HT-29 (cell line): ENCODE data around the gene SNCA. TPM values are rescaled to one million over a fixed set of nuclear protein-coding genes. Genes with fewer than 3 reads are reported as not detected.
A peak's percentile ranks its signal among the peaks of the same experiment; 100 is the strongest.

Source experiments
- DNase-seq: peaks from one replicate; pipeline ENCODE4 v3.0.0-alpha.2; 2015; ENCODE audit warnings: low spot score
- total RNA-seq: library from RNA; depleted of rRNA; stranded (reverse); fragments of >200 nt; shearing (Covaris generic); gene quantifications from 2 replicates; pipeline ENCODE4 v1.2.3, GENCODE V29; 2014; rRNA removed

SNCA gene
- not detected in 2 replicates for total RNA-seq

DNA sequence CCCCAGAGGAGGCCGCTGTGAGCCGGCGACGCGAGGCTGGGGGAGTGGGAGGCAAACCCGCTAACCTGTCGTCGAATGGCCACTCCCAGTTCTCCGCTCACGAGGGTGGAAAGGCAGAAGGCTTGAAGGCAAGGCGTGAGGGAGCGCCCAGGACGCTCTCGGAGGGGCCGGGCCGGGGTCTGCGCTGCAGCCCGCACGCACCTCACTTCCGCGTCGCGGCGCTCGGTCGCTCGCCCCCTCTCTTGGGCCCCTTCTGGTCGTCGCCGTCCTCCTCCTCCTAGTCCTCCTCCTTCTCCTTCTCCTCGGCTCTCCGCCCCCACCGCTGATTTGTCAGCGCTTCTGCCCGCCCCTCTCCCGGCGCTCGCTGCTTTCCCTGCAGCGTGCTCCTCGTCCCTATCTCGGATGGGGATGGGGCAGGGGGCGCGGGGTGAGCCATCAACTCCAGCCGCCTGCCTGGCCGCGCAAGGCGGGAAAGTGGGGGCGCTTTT is at the start of gene SNCA:
SNCA (minus strand) TSS at position 265 of the 488 bp plus-strand sequence. CDS start 1,494 bp downstream, outside the sequence.
- no peak for DNase-seq

GRCh38 chr4:89879215-89879614 is 42.3 kb upstream of the SNCA start:
- no peak for DNase-seq

GRCh38 chr4:89878611-89879010 is 41.6 kb upstream of the SNCA start:
- no peak for DNase-seq

GRCh38 chr4:89876548-89876947 is 39.6 kb upstream of the SNCA start:
- DNase-seq, result no peak

DNA sequence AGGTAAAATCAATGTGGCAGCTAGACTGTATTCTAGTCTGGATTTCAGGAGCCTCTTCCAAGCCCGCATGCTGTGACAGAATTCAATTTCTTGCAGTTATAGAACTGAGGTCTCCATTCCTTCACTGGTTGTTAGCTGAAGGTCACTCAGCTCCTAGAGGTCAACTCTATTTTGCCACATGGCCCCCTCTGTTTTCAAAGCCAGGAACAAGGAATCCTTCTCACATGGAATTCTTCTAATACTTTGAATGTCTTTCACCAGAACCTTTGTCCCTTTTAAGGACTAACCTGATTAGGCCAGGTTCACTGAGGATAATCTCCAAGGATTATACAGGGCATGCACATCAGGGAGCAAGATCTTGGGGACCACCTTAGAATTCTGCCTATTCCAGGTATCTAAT is 34.2 kb upstream of the SNCA start:
- no peak for DNase-seq

- peak; percentile 29 for DNase-seq
Measured at GRCh38 chr4:89868999-89869589, 32.1 kb upstream of the SNCA start.

DNA sequence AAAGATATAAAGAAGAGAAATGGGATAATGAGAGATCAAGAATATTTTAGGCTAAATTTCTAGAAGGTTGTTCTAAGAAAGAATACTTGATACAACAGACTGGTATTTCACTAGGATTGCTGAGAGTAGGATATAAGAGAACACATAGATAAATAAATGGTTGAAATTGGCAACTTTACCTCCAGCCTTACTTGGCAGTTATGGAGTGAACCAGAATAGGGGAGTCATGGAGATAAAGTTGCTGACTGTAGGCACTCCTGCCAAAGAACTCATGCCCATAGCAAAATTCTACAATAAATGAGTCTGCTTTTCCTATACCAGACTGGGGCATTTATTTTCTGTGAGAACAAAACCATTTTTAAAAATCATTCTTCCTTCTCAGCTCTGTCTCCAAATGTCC is 31.3 kb upstream of the SNCA start:
- DNase-seq, result no peak

DNA sequence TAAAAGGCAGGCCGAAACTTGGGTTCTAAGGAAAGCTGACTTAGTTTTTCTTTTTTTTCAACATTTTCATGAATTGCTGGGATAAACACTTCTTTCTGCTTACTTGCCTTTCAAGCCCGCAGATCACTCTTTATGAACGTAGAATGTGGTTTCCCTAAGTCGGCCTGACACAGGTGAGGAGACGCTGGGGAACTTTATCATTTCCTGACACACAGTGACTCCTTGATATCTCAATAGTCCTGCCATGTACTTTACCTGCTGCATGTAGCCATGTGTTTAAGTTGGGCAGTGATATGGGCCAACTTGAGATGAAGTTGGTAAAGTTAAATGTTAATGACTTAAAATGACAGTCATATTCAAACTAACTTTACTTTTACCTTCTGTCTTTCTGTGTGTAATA is 26.6 kb upstream of the SNCA start:
- no peak for DNase-seq

DNA sequence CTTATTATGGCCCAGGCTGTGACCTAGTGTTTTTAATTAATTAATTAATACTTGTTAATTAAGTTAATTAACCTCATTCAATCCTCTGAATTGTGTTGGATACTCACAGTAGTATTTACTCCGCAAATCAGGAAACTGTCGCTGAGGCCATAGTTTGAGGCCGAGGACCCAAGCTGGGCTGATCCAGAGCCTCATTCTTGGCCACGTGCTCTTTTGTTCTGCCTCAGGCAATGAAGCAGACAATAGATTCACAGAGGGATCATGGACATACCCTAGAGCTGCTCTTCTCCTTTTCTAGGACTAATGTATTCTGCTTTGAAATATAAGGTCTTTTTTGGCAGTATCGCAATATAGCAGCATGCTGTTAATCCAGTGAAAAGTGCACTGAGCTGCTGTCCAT is 24.0 kb upstream of the SNCA start:
- DNase-seq, result no peak

DNA sequence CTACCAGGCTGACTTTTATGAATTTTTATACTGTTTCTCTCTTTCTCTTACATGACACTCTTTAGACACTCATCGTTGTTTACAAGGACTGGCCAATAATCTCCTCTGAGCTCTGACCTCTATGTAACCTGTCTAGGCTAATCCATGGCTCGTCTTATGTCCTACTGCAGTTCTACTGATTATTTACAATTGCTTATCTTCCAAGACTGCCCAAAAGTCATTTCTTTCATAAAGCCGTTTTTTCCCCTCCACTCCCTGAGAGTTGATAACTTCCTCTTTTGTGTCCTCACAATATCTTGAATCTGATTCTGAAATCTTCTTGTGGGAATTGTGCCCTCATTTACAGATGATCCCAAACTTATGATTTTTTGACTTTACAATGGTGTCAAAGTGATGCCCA is 18.3 kb upstream of the SNCA start:
- no peak for DNase-seq

- no peak for DNase-seq
Measured at GRCh38 chr4:89847571-89848325, 10.8 kb upstream of the SNCA start.

GRCh38 chr4:89839558-89839957 is 2.6 kb upstream of the SNCA start:
- DNase-seq, result no peak

DNA sequence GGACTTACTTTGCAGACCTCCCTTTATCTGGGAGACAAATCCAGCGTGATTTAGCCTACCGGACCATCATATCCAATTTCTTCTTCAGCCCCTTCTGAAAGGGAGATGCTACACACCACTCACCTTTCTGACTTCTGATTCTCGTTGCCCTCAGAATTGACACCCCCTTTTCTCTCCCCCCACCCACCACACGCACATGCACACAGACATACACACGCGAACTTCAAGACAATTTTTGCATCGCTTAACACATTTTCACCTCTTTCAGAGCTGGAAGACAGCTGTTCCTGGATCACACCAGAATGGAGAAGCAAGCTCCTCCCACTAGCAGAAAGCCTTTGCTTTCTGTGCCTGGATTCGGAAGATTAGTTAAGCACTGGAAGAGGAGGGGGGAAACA is 1.0 kb upstream of the SNCA start:
- no peak for DNase-seq

GRCh38 chr4:89837385-89837992 is 528 bp upstream of the SNCA start:
- no peak for DNase-seq

DNA sequence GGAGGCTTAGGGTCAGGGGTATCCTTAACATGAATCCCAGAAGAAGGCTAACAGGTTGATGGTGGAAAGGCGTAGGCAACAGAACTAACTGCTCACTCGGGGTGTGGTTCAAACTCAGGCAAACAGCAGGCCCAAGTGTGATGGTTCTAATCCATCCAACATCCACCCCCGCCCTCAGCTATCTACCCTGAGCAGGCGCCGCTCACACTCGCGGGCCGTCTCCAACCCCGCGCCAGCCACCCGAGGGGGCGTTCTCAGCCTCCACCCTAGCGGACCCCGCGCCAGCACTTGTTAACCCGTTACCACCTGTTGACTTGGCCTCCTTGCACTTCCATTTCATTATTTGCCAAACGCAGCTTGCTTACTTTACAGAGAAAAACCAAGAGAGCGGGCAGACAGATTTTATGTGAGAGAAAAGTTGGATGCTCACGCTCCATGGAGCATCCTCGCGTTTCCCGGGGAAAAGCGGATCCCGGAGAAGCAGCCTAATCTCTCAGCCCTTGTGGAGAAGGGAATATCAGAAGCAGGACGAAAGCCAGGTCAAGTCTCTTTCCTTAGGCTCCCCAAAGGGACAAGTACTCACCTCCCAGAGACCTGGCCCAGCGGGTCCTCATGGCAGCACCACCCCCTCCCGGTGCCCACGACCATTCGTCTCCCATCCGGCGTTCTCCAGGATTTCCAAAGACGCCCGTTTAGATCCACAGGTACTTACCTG is 773 bp downstream of the SNCA start:
- no peak for DNase-seq

DNA sequence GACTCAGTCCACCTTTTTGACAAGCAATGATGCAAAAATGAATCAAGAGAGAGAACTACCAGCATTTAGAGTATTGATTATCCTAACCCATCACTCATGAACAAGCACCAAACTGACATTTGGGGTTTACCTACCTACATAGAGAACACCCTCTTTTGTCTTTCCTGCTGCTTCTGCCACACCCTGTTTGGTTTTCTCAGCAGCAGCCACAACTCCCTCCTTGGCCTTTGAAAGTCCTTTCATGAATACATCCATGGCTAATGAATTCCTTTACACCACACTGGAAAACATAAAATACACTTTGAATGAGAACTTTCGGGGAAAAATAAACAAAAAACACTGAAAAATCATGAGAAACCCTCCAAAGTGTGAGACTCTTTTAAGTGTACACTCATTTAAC is 1.5 kb downstream of the SNCA start:
- no peak for DNase-seq

DNA sequence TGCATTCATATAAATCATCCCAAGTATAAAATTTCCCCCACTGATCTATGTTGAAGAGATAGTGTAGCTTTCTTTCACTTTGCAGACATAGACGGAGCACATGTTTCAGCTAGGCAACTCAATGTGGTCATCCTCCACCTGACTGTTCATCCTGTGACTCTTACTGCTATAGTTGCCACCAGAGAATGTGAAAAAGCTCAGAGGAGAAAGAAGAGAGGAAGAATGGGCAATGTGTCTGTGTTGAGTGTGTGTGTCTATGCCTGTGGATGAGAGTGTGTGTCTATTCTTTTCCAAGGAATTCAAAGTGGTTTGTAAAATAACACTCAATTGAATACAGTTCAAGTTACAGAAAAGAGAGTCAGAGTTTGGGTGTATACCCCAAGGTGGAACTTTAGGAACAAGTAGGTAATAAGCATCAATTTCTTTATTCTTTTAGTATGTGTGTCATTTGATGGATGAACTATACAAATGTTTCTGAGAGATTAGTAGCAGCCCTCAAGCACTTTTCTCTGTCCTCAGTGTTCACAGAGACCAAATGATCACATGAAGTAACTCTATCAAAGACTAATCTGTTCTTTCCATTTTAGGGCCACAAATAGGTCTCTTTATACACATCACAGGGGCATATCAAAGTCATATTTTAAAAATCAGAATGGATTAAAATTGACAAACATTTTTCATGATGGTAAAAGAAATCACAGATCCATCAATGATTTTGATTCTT is 2.3 kb downstream of the SNCA start:
- no peak for DNase-seq

DNA sequence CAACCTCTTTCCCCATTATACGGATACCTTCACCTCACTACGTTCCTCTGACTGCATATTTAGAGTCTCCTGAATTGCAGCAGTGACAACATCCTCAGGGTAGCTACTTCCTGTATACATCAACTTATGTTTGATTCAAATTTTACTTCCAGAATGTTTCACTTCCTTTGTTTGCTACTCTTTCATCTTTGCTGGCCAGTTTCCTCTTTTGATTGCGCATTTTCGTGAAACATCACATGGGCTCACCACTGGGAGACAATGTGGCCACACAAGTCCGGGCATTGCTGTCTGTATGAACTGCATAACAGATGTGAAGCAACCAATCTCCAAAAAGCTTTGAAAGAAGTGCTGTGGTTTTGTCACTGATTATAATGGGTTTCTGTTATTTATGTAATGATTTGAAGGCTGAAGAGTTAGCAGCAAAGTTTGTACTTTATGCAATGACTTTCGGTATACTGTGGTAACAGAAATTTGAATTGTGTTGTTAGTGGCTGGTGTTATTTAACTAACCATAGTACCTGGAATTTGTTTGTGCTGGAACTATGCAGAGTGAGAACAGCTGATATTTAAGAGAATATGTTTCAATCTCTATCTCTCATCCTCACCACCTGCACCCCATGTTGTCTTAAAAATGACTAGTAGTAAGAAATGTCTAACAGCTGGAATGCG is 7.4 kb downstream of the SNCA start:
- no peak for DNase-seq

DNA sequence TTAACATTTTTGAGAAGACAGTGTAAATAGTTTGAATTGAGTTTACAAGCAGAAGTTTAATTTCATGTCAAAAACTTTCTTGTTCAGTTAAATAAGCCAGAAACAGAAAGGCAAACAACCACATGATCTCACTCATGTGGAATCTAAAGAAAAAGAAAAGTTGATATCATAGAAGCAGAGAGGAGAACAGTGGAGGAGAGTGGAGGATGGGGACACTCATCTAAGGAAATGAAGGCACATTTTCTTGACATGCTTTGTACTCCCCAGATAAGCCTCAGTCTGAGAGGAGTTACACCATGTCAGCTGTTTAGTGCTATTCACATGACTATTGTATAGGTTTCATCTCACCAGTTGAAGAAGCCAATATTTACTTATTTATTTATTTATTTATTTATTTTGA is 13.5 kb downstream of the SNCA start:
- DNase-seq, result no peak

DNA sequence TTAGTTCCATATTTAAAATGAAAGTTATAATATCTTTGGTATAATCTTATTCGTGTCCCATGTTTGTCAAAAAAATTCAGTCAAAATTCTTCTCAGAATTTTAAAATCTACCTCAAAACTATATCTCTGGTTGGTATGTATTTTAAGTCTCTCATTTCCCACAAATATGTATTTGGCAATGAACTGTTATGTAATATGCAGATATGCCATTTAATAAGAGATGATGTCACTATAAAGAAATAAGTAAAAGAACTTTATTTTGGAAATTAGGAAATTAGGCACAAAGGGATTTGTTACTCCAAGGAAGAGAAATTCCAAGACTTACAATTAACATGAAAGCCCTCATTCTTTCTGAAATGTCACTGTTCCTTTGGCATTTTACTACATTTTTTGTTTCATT is 15.3 kb downstream of the SNCA start:
- DNase-seq, result no peak

- DNase-seq, result no peak
Measured at GRCh38 chr4:89820010-89820409, 17.0 kb downstream of the SNCA start.
